ENCODE measurements around the gene BLTP2.

BLTP2 gene

GRCh38 chr17:28682655-28683054 lies 37.7 kb upstream of the BLTP2 start:
- TF ChIP-seq CTCF (IDR thresholded peaks at IDR 0.05; ENCODE audit: low read depth, low read length, missing control alignments): no peak
- H3K4me3 ChIP-seq (ENCODE audit: low read depth, low read length): no peak overlapping the region
- no peak for DNase-seq (ENCODE audit: low read depth)

GRCh38 chr17:28675980-28676379 lies 31.0 kb upstream of the BLTP2 start:
- DNase-seq (ENCODE audit: low read depth): no peak
- peak; percentile 47 for TF ChIP-seq CTCF (IDR thresholded peaks at IDR 0.05; ENCODE audit: low read depth, low read length, missing control alignments)
- H3K4me3 ChIP-seq (ENCODE audit: low read depth, low read length): no peak overlapping the region

- no peak for DNase-seq (ENCODE audit: low read depth)
- H3K4me3 ChIP-seq (ENCODE audit: low read depth, low read length): no peak overlapping the region
- no peak for TF ChIP-seq CTCF (IDR thresholded peaks at IDR 0.05; ENCODE audit: low read depth, low read length, missing control alignments)
Observed at GRCh38 chr17:28675490-28675889, 30.5 kb upstream of the BLTP2 start.

- TF ChIP-seq CTCF (IDR thresholded peaks at IDR 0.05; ENCODE audit: low read depth, low read length, missing control alignments): no peak
- no peak for DNase-seq (ENCODE audit: low read depth)
- H3K4me3 ChIP-seq (ENCODE audit: low read depth, low read length): no peak overlapping the region
Observed at GRCh38 chr17:28669918-28670317, 25.0 kb upstream of the BLTP2 start.

GRCh38 chr17:28667870-28668269 lies 22.9 kb upstream of the BLTP2 start:
- no peak for TF ChIP-seq CTCF (IDR thresholded peaks at IDR 0.05; ENCODE audit: low read depth, low read length, missing control alignments)
- H3K4me3 ChIP-seq (ENCODE audit: low read depth, low read length): no peak overlapping the region
- no peak for DNase-seq (ENCODE audit: low read depth)

- H3K4me3 ChIP-seq (ENCODE audit: low read depth, low read length): no peak overlapping the region
- no peak for TF ChIP-seq CTCF (IDR thresholded peaks at IDR 0.05; ENCODE audit: low read depth, low read length, missing control alignments)
Observed at GRCh38 chr17:28665994-28666393, 21.0 kb upstream of the BLTP2 start.

GRCh38 chr17:28663723-28664122 lies 18.8 kb upstream of the BLTP2 start:
- DNase-seq (ENCODE audit: low read depth): no peak
- peak overlapping the region; percentile 74; the same call in 1 of the 2 replicates for H3K4me3 ChIP-seq (ENCODE audit: low read depth, low read length)
- no peak for TF ChIP-seq CTCF (IDR thresholded peaks at IDR 0.05; ENCODE audit: low read depth, low read length, missing control alignments)

More at GRCh38 chr17:28665994-28666393, 21.0 kb upstream of the BLTP2 start:
- no peak for DNase-seq (ENCODE audit: low read depth)
